Ishikawa (cell line): ENCODE measurements around the gene NLGN1.

ENCODE experiments used
- CEBPB ChIP-seq: IDR thresholded peaks from 2 replicates; pipeline ENCODE4 v1.6.1; 2012
- CREB1 ChIP-seq: IDR thresholded peaks from 2 replicates; pipeline ENCODE4 v1.6.1; 2012; ENCODE audit warnings: low read depth
- EGR1 ChIP-seq: IDR thresholded peaks from 2 replicates; pipeline ENCODE4 v1.6.1; 2012
- EP300 ChIP-seq: IDR thresholded peaks from 2 replicates; pipeline ENCODE4 v1.6.1; 2012; ENCODE audit warnings: borderline replicate concordance
- FOXM1 ChIP-seq: IDR thresholded peaks from 2 replicates; pipeline ENCODE4 v1.6.1; 2012; ENCODE audit warnings: low read depth, borderline replicate concordance
- MAX ChIP-seq: IDR thresholded peaks from 2 replicates; pipeline ENCODE4 v1.6.1; 2012
- NFIC ChIP-seq: IDR thresholded peaks from 2 replicates; pipeline ENCODE4 v1.6.1; 2012
- RAD21 ChIP-seq: IDR thresholded peaks from 2 replicates; pipeline ENCODE4 v1.6.1; 2012; ENCODE audit warnings: low read depth
- REST ChIP-seq: IDR thresholded peaks from 2 replicates; pipeline ENCODE4 v1.6.1; 2012; ENCODE audit warnings: low read depth, mild to moderate bottlenecking
- TAF1 ChIP-seq: IDR thresholded peaks from 2 replicates; pipeline ENCODE4 v1.6.1; 2012; ENCODE audit warnings: low read depth, mild to moderate bottlenecking
- TCF12 ChIP-seq: IDR thresholded peaks from 2 replicates; pipeline ENCODE4 v1.6.1; 2012; ENCODE audit warnings: low read depth
- TEAD4 ChIP-seq: IDR thresholded peaks from 2 replicates; pipeline ENCODE4 v1.6.1; 2012
- USF1 ChIP-seq: IDR thresholded peaks from 2 replicates; pipeline ENCODE4 v1.6.1; 2012
- YY1 ChIP-seq: IDR thresholded peaks from 2 replicates; pipeline ENCODE4 v1.6.1; 2012; ENCODE audit warnings: low read depth
- ZBTB7A ChIP-seq: IDR thresholded peaks from 2 replicates; pipeline ENCODE4 v1.6.1; 2012; ENCODE audit warnings: low read depth

Gene NLGN1

GRCh38 chr3:174191895-174192294, 794.4 kb downstream of the NLGN1 start:
- TF ChIP-seq REST (no peak), TCF12 (no peak), CEBPB (no peak), EGR1 (no peak), CREB1 (no peak), TAF1 (no peak), YY1 (no peak), TEAD4 (no peak), USF1 (no peak), EP300 (no peak), RAD21 (no peak), MAX (no peak), FOXM1 (no peak), NFIC (no peak), ZBTB7A (no peak)

DNA sequence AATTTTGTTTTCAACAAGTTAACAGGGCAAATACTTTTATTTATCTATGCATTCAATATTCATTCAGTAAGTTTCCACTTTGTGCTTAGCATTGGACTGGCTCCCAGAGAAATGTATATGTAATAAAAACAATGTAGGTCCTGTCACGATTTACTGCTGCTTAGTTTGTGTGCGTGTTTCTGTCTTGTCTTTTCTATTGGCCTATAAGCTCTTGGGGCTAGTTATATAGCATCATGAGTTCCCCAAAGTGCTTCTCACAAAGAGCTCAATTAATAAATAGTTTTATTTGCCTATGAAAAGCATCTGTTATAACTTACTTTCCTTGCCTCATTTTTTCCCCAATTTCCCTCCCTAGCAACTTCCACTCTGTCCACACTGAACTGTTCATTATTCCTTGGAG, 794.9 kb downstream of the NLGN1 start:
- TF ChIP-seq NFIC, result no peak
- no peak for TF ChIP-seq EGR1
- no peak for TF ChIP-seq CREB1
- TF ChIP-seq MAX, result no peak
- no peak for TF ChIP-seq CEBPB
- TF ChIP-seq EP300, result no peak
- TF ChIP-seq TCF12, result no peak
- TF ChIP-seq USF1, result no peak
- no peak for TF ChIP-seq TAF1
- TF ChIP-seq FOXM1, result no peak
- TF ChIP-seq REST, result no peak
- no peak for TF ChIP-seq ZBTB7A
- no peak for TF ChIP-seq TEAD4
- no peak for TF ChIP-seq YY1
- TF ChIP-seq RAD21, result no peak

- TF ChIP-seq REST (no peak), ZBTB7A (no peak), NFIC (no peak), CREB1 (no peak), CEBPB (no peak), EP300 (no peak), MAX (no peak), TEAD4 (no peak), RAD21 (no peak), FOXM1 (no peak), YY1 (no peak), TAF1 (no peak)
Measured at GRCh38 chr3:174193604-174194003, 796.1 kb downstream of the NLGN1 start.

DNA sequence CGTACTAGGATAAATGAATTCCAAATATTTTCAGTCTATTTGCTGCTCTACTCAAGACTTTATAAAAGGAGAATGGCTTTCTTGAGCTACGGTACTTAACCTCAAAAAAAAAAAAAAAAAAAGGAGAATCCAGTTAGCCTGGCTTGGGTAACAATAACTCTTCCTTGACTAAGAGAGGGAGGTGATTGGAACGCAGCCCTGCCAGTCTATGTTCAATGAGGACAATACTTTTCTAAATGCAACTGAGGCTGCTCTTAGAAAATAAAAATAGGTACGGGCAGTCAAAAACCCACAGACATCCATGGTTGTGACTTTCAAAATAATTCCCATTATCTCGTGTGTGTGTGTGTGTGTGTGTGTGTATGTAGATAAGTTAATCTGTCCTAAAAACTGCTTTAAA, 799.9 kb downstream of the NLGN1 start:
- no peak for TF ChIP-seq EP300
- TF ChIP-seq CEBPB, result no peak
- no peak for TF ChIP-seq EGR1
- TF ChIP-seq USF1, result no peak
- TF ChIP-seq TAF1, result no peak
- TF ChIP-seq REST, result no peak
- TF ChIP-seq ZBTB7A, result no peak
- TF ChIP-seq MAX, result no peak
- TF ChIP-seq NFIC, result no peak
- no peak for TF ChIP-seq CREB1
- no peak for TF ChIP-seq TCF12
- no peak for TF ChIP-seq TEAD4
- no peak for TF ChIP-seq RAD21
- TF ChIP-seq YY1, result no peak
- no peak for TF ChIP-seq FOXM1
